Stimulated activated CD8-positive, alpha-beta memory T cell treated with anti-CD3 and anti-CD28 coated beads, Interleukin-15, amount 100 ng/mL, for 4 hours (primary cell): ENCODE measurements around the gene LANCL2.

ENCODE experiments used
- DNase-seq, 2 donors: peaks; one replicate each; pipeline ENCODE4 v3.0.0-alpha.2; 2020; ENCODE audit warnings: low read depth in 2 of 2

The LANCL2 gene

GRCh38 chr7:55437375-55437774, 72.2 kb downstream of the LANCL2 start:
- no peak for DNase-seq

GRCh38 chr7:55438085-55438756, 73.1 kb downstream of the LANCL2 start:
- DNase-seq = no peak

DNA sequence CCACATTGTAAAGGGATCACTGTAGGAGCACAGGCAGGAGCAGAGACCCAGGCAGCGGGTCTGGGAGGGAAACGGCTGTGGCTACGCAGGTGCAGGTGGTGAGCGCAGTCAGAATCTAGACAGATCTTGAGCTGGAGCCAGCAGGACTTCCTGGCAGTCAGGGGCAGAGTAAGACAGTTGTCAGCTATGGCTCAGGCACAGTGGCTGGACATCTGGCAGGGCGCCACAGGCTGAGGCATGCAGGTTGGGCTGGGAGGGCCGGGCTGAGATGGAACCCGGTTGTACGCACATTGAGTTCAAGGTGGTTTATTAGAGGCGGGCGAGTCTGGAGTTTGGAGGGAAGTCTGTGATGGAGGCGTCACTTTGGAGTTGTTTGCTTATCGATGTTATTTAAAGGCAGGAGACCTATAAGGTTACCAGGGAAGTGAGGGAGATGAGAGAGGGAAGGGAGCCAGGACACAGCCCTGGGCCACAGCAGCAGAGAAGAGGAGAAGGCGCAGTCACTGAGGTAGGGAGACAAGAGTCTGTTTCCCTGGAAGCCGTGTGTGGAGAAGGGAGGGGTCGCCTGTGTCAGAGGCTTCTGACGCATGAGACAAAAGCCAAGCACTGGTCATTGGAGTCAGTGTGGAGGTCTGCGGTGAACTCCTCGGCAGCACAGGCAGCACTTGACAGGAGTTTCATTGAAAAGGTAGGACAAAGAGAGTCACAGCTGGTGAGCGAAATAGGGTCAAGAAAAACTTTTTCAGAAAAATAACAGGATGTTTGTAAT, 73.8 kb downstream of the LANCL2 start:
- no peak for DNase-seq

GRCh38 chr7:55439627-55440026, 74.5 kb downstream of the LANCL2 start:
- no peak for DNase-seq

GRCh38 chr7:55440040-55440690, 75.0 kb downstream of the LANCL2 start:
- DNase-seq = no peak

GRCh38 chr7:55441002-55441401, 75.9 kb downstream of the LANCL2 start:
- no peak for DNase-seq

GRCh38 chr7:55441774-55442522, 76.8 kb downstream of the LANCL2 start:
- no peak for DNase-seq

- no peak for DNase-seq
These were observed 79.6 kb downstream of the LANCL2 start for GRCh38 chr7:55444786-55445185.

- DNase-seq = no peak
These were observed 83.4 kb downstream of the LANCL2 start for GRCh38 chr7:55448526-55448925.

DNA sequence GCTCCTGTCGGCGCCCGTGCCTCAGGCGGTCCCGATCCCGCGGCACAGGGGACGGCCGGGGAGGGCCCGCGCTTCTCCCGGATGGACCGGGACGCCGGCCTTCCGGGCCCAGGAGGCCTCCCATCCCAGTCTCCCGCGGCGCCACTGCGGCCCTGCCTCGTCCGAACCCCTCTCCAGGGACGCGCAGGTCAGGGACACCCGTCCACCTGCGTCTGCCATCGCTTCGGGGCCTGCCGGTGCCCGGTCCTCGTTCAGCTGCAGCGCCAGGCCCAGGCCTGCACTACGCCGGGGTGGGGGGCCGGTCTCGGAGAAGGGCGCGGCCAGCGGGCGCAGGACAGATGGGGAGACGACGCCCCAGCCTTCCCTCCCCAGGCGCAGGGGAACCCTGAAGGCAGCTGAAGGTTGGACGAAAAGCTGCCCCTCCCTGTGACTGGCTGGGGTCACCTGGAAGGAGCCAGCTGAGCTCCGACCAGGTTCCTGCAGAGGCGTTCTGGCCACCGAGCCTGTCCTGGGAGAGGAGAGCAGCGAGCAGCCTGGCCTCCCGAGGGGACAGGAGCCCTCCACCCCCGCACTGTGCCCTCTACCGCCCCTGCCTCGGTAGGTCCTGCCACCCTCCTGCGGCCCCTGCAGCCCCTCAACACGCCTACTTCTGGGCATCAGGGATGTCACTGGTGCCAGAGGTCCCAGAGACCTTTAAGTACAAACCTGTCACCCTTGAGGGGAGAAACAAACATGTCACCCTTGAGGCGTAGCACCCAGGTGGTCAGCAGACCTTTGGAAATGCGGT, 84.3 kb downstream of the LANCL2 start:
- no peak for DNase-seq

GRCh38 chr7:55449992-55450535, 84.9 kb downstream of the LANCL2 start:
- DNase-seq = no peak

GRCh38 chr7:55452971-55453370, 87.8 kb downstream of the LANCL2 start:
- DNase-seq = no peak

DNA sequence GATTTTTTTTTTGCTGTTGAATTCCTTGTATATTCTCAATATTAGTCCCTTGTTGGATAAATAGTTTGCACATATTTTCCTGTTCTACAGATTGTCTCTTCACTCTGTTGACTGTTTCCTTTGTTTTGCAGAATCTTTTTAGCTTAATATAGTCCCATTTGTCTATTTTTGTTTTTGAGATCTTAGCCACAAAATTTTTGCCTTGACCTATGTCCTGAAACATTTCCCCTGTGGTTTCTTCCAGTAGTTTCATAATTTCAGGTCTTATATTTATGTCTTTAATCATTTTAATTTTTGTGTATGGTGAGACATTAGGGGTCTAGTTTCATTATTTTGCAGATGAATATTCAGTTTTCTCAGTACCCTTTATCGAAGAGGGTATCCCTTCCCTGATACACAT, 92.7 kb downstream of the LANCL2 start:
- DNase-seq = no peak

GRCh38 chr7:55458351-55458750, 93.2 kb downstream of the LANCL2 start:
- no peak for DNase-seq

DNA sequence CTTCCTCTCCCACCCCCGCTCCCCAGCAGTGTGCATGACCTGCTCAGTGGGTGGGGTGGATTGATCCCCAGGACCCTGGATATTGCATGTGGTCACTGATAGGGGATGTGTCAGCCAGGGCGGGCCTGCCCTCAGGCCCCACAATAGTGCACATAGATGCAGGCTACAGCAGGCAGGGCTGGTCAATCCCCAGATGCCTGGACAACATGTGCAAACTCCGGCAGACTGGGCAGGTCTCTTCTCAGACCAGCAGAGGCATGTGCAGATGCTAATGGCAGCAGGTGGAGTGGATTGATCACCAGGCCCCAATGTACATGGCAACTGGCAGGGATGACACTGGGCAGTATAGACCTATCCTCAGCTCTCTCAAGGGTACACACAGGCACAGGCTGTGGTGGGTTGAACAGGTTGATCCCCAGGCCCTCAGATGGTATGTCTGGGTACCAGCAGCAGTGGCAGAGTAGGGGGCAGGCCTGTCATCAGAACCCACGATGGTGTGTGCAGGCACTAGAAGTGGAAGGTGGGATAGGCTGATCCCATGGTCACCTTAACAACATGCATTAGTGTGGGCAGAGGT, 98.6 kb downstream of the LANCL2 start:
- no peak for DNase-seq

DNA sequence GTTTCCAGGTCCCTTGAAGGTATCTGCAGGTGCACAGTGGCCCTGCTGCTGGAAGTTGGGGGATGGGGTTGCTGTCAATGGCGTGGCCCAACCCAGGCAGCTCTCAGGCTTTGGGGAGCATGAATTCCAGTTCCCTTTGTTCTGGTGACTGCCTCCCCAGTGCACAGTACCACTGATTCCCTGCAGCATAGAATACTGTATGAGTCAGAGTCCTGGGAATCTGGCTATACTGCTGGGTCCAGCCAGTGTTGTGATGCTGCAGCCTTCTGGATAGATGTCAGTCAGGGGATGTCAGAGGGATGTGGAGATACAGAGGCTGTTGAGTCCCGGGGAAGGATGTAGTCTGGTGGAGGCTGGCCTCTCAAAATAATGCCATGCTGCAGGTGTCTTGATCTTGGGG, 99.3 kb downstream of the LANCL2 start:
- no peak for DNase-seq

DNA sequence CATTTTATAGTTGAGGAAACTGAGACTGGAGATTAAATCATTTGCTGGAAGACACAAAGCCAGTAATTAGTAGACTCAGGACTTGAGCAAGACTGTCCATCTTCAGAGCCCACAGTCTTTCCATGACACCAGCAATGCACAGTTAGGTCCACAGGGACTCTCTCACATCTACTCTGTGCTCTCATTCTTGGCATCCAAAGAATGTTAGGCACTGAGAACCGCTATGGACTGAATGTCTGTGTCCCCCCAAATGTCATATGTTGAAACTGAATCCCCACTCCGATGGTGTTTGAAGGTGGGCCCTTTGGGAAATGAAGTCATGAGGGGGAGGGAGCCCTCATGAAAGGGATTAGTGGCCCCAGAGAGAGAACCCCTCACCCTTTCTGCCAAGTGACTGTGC, 100.6 kb downstream of the LANCL2 start:
- DNase-seq = no peak

DNA sequence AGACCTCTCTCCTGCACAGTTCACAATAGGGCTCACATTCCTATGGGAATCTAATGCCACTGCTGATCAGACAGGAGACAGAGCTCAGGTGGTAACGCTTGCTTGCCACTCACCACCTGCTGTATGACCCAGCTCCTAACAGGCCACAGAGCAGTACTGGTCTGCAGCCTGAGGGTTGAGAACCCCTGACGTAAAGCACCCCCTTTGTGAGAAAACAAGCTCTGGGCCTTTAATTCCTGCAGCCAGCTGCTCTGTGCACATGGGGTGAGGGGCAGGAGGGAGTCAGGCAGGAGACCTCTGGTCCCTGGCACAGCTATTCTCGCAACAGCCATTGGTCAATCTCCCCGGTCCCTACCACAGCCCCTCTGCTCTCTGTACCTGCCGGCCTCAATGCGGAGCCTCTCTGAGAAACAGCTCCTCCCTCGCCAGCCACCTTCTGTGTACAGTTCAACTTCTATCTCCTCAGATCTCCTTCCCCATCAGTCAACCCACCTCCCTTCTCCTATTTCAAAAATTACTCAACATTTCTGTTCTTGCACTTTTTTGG, 102.0 kb downstream of the LANCL2 start:
- no peak for DNase-seq

- no peak for DNase-seq
These were observed 103.4 kb downstream of the LANCL2 start for GRCh38 chr7:55468495-55468894.

GRCh38 chr7:55469271-55469681, 104.1 kb downstream of the LANCL2 start:
- DNase-seq = no peak
